ENCODE data around the gene KTN1. TPM values are rescaled to one million over a fixed set of nuclear protein-coding genes. Genes with fewer than 3 reads are reported as not detected.

KTN1 gene
- total RNA-seq, 1 experiment from 2014 or later = 56.9 TPM

DNA sequence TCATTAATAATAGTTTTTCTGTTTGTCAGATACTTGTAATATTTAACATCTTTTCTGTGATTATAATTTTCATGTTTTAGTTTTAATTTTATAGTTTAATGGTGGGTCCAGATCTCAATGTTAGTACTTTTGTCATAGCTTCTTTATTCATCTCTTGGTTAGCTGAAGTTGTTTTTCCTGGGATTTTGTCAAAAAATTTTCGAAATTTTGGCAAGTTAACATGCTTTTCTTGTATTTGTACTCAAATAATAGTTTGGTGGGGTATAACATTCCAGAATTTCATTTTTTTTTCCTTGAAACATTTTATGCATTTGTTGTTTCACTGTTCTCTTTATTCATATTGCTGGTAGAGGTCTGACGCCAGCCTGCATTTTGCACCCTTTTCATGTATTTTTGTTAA is 45.5 kb downstream of the KTN1 start:
- H3K36me3 ChIP-seq = peaks cover 25% of the 10 kb centered on the region
- no peak for DNase-seq
- no peaks in the 10 kb centered on the region for H3K27me3 ChIP-seq
- no peaks in the 10 kb centered on the region for H3K9me3 ChIP-seq
- H3K4me3 ChIP-seq = no peak overlapping the region

DNA sequence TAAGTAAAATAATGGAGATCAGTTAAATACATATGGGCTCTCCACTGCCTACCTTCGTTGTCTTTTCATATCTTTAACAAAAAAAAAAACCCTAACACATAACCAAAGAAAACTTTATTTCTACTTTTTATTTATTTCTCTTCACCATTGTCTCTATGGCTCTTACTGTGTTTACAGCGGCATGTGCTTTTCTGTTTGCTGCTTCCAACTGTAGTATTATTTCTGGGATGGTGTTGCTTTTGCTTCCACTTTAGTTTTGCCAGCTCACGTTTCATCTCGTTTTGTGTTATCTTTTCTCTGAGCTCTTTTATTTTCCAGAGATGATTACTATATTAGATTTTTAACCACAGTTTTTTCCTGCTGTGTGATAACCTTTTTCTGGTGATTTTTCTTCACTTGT is 46.1 kb downstream of the KTN1 start:
- no peaks in the 10 kb centered on the region for H3K9me3 ChIP-seq
- H3K27me3 ChIP-seq = no peaks in the 10 kb centered on the region
- peaks cover 19% of the 10 kb centered on the region for H3K36me3 ChIP-seq
- DNase-seq = no peak
- no peak overlapping the region for H3K4me3 ChIP-seq

DNA sequence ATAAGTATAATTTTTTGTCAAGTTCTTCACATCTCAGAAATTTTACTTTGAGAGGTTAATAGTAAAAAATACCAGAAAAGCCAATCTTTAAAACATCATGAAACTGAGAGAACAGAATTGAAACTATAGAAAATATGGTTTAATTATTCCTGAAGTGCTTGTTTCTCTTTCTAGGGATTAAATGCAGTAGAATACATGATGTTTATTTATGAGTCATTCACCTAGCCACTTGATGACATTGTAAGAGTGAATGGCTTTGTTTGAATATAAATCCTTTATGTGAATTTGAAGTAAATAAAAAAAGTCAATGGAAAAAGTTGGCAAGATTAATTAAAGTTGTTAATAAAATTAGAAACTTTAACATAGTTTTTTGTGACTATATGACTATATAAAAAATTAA is 48.4 kb downstream of the KTN1 start:
- H3K36me3 ChIP-seq = peaks cover 16% of the 10 kb centered on the region
- no peaks in the 10 kb centered on the region for H3K27me3 ChIP-seq
- DNase-seq = no peak

DNA sequence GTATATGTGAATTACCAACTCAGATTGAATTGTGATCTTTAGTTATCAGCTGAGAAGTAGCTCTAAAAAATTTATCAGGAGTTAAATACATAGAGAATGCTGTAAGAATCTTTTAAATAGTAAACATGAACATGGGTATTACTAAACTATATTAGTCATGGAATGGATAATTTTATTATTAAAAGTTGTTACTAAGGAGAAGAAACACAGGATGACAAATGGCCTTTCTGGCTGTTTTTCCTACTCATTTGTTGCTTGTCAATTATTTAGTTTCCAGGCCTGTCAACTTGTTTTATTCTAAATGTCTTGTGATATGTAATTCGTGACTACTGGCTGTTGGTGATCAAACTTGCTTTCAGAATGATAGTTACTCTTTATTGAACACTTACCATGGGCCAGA is 58.7 kb downstream of the KTN1 start:
- Histone ChIP-seq H3K36me3 (peaks cover 21% of the 10 kb centered on the region), H3K27me3 (no peaks in the 10 kb centered on the region), H3K4me3 (no peak overlapping the region), H3K9me3 (no peaks in the 10 kb centered on the region)
- no peak for DNase-seq

More for the DNA sequence above, 48.4 kb downstream of the KTN1 start:
- Histone ChIP-seq H3K4me3 (no peak overlapping the region), H3K9me3 (no peaks in the 10 kb centered on the region)

DNA sequence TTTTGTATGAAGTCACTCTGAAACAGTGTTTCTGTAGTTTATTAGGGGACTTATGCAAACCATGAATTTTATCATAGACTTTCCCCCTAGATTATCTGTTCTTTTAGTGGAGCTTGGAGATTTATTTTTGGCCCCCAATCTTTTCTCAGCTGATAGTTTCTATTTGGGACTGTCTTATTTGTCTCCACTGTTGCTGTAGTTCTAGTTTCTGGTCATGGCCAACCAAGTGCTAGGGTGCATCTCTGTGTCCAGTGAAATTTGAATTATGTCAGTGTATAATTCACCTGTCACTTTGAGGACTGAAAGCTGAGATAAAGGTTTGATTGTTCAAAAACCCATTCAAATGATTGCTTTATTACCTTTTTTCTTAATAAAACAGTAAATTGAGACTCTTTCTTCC is 61.3 kb downstream of the KTN1 start:
- Histone ChIP-seq H3K36me3 (peaks cover 17% of the 10 kb centered on the region), H3K27me3 (no peaks in the 10 kb centered on the region), H3K9me3 (no peaks in the 10 kb centered on the region), H3K4me3 (no peak overlapping the region)
- no peak for DNase-seq

DNA sequence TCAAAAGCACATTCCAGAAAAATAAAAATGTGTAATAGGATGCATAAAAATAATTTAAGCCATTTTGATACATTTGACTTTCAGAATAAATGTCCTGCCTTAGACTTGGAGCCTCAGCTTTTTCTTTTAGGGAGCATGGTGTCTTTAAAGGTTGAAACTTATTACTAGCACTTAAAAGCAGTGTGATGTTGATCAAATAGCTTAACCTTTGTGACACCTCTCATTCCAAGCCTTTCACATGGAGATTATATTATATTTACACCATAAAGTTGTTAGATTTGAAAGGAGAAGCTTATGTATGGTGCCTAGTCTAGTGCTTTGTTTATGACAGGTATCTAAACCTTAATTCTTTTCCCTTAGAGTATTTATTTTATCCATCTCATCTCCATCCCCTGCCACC is 61.9 kb downstream of the KTN1 start:
- no peaks in the 10 kb centered on the region for H3K9me3 ChIP-seq
- DNase-seq = no peak
- no peak overlapping the region for H3K4me3 ChIP-seq
- no peaks in the 10 kb centered on the region for H3K27me3 ChIP-seq
- H3K36me3 ChIP-seq = peaks cover 15% of the 10 kb centered on the region

DNA sequence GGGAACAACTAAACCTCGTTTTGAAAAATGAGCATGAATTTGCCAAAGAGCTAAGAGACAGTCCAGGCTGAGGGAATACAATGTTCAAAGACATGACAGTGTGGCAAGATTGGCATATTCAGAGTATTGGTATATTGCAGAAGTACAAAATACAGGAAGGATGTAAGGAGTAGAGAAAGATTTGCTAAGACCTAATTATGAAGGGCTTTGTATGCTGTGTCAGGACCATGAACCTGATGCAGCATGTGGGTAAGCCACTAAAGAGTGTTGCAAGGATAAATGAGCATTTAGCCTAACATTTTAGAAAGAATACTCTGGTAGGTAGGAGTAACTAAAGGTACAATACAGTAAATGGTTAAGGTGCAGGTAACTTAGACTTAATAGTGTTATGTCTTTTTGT is 65.1 kb downstream of the KTN1 start:
- no peak for DNase-seq
- Histone ChIP-seq H3K4me3 (no peak overlapping the region), H3K27me3 (no peaks in the 10 kb centered on the region), H3K36me3 (peaks cover 12% of the 10 kb centered on the region), H3K9me3 (no peaks in the 10 kb centered on the region)

DNA sequence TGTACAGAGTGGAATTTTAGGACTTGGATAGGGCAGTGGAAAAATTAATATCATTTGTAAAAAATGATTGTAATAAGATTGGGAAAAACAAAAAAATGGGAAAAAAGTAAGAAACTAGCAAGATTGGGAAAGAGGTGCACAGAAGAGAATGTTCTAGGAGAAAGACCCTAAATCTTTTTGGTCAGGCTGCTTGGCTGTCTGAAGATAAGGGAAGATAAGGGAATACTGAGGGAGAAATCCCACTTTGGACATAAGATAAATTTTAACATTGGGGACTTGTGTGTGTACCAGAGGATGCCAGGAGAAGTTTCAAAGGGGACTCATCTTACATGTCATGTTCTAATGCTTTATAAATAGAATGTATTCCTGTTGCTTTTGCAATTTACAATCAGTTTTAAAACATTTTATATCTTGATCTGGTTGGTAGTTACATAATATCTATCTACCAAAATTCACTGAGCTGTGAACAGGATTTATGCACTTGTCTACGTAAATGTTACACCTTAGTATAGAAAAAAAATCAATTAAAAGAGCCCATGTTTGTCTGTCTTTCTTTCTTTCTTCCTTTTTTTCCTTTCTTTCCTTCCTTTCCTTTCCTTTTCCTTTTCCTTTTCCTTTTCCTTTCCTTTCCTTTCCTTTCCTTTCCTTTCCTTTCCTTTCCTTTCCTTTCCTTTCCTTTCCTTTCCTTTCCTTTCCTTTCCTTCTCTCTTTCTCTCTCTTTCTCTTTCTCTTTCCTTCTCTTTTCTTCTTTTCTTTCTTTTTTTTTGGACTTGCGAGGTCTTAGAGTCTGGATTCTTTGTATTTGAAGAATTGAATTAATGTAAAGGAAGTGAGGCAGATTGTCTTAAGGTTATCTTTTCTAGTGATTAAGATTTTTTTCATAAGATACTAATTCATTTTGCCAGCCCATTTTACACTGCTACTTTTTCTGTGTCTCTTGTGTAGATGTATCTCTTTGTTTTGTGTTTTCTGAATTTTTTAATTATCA is 66.1 kb downstream of the KTN1 start:
- H3K4me3 ChIP-seq = no peak overlapping the region
- H3K27me3 ChIP-seq = no peaks in the 10 kb centered on the region
- peaks cover 20% of the 10 kb centered on the region for H3K36me3 ChIP-seq
- H3K9me3 ChIP-seq = no peaks in the 10 kb centered on the region
- no peak for DNase-seq

DNA sequence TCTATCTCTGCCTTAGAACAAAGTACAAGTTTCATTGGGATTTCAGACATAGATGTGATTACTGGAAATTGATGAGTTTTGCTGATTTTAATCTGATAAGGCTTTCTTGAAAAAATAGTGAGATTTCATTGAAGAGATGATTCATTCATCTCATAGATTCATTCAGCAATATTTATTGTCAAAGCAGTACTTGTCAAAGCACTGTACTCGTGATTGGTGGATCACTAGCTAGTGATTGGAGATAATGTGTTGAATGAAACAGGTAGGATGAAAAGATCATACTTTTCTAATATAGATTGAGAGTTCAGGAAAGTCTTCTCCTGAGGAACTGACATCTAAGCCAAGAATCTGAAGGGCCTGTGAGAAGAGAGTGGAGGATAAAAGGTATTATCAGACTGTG is 71.0 kb downstream of the KTN1 start:
- DNase-seq = no peak
- no peak overlapping the region for H3K4me3 ChIP-seq
- no peaks in the 10 kb centered on the region for H3K27me3 ChIP-seq
- H3K9me3 ChIP-seq = no peaks in the 10 kb centered on the region
- H3K36me3 ChIP-seq = peaks cover 26% of the 10 kb centered on the region

DNA sequence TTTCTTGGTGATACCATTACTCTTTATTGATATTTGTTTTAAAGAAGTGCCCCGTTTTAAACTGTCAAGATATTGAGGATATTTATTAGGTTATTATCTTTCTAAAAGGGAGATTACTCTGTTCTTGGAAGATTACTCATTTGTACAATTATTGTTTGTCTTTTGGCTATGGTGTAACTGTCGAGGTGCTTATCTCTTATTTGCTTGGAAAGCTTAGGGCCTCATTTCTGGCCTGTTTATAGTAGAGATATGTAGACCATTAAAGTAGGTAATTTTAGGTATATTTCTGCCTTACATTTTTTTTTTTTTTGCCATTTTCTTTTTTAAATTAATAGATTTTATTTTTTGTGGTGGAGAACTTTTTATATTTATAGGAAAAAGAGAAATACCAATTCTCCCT is 74.2 kb downstream of the KTN1 start:
- Histone ChIP-seq H3K4me3 (no peak overlapping the region), H3K9me3 (no peaks in the 10 kb centered on the region), H3K27me3 (no peaks in the 10 kb centered on the region), H3K36me3 (peaks cover 26% of the 10 kb centered on the region)
- no peak for DNase-seq

DNA sequence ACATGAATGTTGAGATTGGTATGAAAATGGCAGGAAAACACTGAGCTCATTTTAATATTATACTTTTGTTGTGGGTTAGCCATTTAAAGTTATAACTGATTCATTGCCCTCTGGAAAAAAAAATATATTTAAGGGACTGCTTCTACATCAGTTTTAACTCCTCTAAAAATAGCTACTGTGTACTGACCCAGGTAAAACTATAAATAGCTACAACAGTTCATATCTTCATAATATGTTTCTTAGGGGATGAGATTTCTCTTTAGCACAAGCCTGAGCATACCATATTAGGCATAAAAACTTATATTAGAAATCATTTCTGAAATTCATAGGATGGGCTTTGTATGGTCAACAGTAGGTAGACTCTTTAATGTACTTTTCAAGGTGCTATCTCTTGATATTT is 81.0 kb downstream of the KTN1 start:
- peaks cover 6% of the 10 kb centered on the region; the same call in 1 of the 2 replicates for H3K36me3 ChIP-seq
- no peaks in the 10 kb centered on the region for H3K9me3 ChIP-seq
- no peak for DNase-seq

DNA sequence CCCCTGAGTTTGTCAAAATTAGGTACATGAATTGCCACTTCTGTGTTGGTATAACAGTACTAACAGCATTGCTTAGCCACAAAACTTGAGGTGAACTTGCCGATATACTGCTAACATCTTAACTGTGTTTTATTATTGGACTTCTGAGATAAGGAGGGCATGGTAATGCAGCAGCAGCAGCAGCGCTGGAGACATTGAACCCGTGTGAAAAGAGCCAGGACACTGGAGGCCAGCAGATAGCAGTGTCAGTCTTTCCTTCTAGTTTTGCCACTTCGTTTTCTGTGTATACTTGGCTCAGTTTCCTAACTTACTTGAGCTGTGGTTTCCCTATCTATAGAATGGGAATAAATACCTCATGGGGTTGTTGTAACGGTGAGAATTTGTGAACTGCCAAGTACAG is 82.7 kb downstream of the KTN1 start:
- peaks cover 3% of the 10 kb centered on the region; the same call in 1 of the 2 replicates for H3K36me3 ChIP-seq
- H3K4me3 ChIP-seq = no peak overlapping the region
- no peaks in the 10 kb centered on the region for H3K9me3 ChIP-seq
- no peaks in the 10 kb centered on the region for H3K27me3 ChIP-seq
- DNase-seq = no peak

More for the DNA sequence above, 81.0 kb downstream of the KTN1 start:
- Histone ChIP-seq H3K27me3 (no peaks in the 10 kb centered on the region), H3K4me3 (no peak overlapping the region)

DNA sequence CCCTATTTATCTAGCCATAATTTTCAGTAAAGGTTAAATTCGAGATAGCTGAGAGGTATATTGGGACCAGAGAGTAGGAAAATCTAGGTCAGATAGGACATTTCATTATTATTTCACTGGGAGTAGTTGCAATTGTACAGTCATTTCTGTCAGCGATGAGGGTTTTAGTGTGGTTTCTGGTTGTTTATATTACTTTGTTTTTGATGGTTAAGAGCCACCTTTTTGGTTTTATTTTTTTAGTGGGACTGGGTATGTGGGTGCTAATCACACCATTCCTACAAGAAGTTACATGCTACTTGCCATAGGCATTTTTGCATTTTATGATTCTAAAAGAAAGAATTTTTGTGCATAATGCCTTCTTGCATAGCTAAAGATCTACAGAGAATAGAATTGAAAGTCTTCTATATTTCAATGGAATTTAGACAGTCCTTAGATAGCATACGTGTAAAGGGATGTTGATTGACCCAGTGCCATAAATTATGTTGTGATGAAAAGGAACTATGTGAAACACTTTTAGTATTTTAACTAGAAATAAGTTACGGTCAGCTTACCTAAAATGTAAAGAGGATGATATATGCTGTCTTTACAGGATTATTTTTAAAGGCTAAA is 85.2 kb downstream of the KTN1 start:
- no peak for DNase-seq
- Histone ChIP-seq H3K27me3 (no peaks in the 10 kb centered on the region), H3K9me3 (no peaks in the 10 kb centered on the region), H3K36me3 (peaks cover 3% of the 10 kb centered on the region; the same call in 1 of the 2 replicates), H3K4me3 (no peak overlapping the region)

DNA sequence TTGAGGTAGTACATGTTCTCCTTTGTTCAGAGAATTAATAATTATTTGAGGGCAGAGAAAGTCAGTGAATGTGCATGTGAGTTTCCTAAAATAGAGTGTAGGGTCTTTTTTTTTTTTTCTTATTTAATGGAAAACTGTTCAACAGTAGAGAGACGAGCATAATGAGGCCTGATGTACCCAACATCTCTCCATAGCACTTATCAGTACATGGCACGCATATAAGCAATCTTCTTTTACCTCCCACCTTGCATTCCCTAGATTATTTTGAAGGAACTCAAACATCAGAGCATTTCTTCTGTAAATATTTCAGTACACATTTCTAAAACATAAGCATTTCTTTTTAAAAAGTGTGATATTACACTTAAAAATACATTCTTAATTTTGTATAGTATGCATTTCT is 87.8 kb downstream of the KTN1 start:
- H3K36me3 ChIP-seq = peaks cover 12% of the 10 kb centered on the region
- no peak overlapping the region for H3K4me3 ChIP-seq

DNA sequence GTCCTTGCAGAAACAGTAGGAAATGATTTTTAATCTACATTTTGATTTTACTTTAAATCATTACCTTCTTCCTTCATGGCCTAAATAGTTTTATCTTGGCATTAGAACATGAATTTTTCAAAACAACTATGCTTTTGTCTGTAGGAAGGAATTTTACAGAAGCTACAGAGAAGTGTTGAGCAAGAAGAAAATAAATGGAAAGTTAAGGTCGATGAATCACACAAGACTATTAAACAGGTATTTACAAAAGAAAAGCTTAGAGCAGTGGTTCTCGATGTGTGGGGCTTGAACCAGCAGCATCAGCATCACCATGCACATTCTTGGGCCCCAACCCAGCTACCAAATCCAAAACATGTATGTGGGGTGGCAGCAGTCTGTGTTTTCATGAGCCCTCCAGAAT is 91.6 kb downstream of the KTN1 start:
- Histone ChIP-seq H3K9me3 (no peaks in the 10 kb centered on the region), H3K4me3 (no peak overlapping the region), H3K27me3 (no peaks in the 10 kb centered on the region), H3K36me3 (peaks cover 32% of the 10 kb centered on the region)
- no peak for DNase-seq

More for the DNA sequence above, 87.8 kb downstream of the KTN1 start:
- Histone ChIP-seq H3K9me3 (no peaks in the 10 kb centered on the region), H3K27me3 (no peaks in the 10 kb centered on the region)
- no peak for DNase-seq

DNA sequence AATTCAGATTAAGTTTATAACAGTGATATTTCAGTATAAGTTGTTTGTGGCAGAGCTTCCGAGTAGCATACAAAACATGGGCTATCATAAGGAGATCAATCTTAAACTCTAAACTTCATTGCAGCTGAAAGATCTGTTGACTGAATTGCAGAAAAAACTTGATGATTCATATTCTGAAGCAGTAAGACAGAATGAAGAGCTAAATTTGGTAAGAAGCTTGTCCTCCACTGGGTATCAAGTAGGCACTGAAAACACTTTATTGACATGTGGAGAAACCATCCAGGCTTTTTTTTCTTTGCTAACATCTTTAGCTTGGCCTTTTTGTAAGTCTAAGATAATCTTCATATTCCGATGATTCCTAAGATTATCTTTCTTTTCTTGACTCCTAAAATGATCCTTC is 93.0 kb downstream of the KTN1 start:
- no peaks in the 10 kb centered on the region for H3K9me3 ChIP-seq
- H3K27me3 ChIP-seq = no peaks in the 10 kb centered on the region
- H3K36me3 ChIP-seq = peaks cover 32% of the 10 kb centered on the region
- no peak overlapping the region for H3K4me3 ChIP-seq
- DNase-seq = no peak

DNA sequence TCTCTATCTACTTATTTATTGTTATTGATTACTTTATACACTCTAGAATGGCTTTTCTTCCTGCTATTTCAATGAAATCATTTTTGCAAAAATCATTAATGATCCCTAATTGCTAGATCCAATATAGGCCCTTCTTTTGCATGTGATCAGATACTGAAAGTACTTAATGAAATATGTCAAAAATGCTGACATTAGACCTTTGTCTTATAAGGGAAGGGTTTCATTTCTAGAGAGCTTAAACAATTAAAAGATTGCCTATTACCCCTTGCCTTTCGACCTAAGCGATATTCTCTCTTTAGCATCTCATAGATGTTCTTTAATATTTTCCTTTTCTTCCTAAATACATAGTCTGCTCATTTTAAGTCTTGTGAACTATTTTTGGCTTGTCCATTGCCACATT is 101.1 kb downstream of the KTN1 start:
- Histone ChIP-seq H3K36me3 (peaks cover 13% of the 10 kb centered on the region), H3K4me3 (no peak overlapping the region), H3K27me3 (no peaks in the 10 kb centered on the region), H3K9me3 (no peaks in the 10 kb centered on the region)
- no peak for DNase-seq
